Measurements from ENCODE around the gene LPIN1. TPM values are rescaled to one million over a fixed set of nuclear protein-coding genes. Genes with fewer than 3 reads are reported as not detected.

LPIN1 gene
- total RNA-seq, 1 experiment from 2014 or later, result 25.8 TPM

DNA sequence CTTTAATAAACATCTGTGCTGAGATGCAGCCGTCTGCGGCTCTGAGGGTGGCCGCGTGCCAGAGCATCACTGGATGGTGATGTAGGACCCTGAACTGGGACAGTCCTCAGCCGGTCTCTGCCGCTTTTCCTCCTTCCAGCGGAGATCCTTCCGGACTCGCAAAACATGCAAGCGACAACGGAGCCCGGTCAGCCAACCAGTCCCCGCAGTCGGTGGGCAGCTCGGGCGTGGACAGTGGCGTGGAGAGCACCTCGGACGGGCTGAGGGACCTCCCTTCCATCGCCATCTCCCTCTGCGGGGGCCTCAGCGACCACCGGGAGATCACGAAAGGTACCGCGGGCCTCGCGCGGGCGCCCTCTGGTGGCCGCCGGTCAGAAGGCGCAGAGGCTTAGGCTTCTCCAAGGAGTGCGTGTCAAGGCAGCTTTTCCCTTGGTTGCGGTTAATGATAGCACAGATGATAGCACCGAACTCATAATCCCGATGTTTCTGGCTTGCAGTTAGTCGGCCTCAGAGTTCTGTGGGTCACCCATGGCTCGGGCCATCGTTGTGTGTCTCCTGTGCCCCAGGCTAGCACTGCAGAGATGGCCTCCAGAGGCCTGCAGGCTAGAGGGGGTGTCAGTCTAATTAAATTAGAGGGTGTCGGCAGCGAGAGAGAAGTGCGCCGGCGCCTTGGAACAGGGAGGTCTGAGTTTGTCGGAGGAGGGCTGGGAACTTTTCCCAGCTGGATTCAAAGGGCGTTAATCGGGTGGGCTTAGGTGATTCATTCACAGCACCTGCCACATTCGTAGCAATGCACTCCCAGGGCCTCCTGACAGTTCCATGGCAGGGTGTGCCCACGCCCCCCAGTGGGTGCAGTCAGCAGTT, 38.5 kb downstream of the LPIN1 start:
- no peak for DNase-seq (ENCODE audit: low spot score)

GRCh38 chr2:11785611-11785940, 39.1 kb downstream of the LPIN1 start:
- DNase-seq (ENCODE audit: low spot score), result no peak

DNA sequence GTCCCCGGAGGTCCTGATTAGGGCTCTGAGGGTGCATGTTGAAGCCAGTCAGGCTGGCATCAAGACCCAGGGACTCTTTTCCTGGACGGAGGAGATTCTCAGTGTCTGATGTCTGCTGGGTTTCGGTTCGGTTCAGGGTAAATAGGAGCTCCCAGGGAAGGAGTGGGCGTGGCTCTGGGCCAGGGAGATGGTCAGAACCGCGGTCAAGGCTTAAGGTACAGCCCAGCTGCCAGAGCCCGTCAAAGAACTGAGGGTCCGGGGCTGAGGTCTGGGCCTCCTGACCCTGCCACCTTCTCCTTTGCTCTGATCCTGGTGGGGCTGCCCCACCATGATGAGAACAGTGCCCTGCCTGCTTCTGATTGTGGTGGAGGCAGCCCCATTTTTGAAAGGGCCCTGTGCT, 39.8 kb downstream of the LPIN1 start:
- no peak for DNase-seq (ENCODE audit: low spot score)

GRCh38 chr2:11786592-11786991, 40.2 kb downstream of the LPIN1 start:
- no peak for DNase-seq (ENCODE audit: low spot score)

DNA sequence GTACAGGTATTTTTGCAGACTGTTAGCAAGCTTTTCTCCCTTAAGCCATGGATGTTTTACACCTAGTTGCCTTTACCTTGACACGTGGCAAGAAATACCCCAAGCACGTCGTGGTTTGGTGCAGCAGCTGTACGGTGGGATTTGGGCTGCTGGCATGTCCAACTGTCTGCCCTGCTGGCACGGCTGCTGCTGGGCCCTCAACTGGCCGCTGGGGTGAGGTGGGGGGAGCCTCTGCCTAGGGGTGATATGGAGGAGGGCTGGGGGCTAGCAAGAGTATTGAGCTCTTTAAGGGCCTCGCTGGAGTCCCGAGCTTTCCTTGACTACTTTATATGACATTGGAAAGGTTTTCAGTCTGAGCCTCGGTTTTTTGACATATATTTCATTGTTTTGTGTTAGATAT, 41.6 kb downstream of the LPIN1 start:
- DNase-seq (ENCODE audit: low spot score), result no peak

DNA sequence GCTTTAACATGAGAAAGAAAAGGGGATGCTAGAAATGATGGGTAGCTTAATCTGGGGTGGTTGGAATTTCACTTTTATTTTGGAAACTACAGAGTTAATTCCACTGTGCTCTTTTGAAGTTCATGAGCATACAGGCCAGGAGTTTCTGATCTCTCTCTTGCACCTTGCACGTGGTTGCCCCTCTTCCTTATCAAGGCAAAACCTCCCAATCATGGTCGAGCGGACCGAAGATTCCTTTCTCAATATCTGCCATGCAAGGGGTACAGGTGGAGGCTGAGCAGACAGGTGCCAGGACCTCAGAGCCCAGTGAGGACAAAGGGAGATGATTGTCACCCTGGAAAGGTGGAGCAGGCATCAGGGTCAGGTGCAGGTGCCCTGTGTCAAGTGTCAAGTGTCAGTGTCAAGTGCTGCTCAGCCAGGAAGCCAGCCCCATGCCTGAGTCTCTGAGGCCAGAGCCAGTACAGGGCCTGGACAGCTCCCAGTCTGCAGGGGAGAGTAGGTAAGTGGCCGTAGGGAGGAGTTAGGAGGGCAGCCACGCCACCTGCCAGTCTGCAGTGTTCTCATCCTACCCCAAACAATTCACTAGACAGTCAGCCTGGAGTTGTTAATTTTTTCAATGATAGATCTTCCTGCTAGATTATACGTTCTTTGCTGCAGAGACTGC, 42.2 kb downstream of the LPIN1 start:
- DNase-seq (ENCODE audit: low spot score), result no peak

GRCh38 chr2:11789243-11789642, 42.8 kb downstream of the LPIN1 start:
- DNase-seq (ENCODE audit: low spot score), result no peak

- no peak for DNase-seq (ENCODE audit: low spot score)
Measured at GRCh38 chr2:11790228-11790627, 43.8 kb downstream of the LPIN1 start.

DNA sequence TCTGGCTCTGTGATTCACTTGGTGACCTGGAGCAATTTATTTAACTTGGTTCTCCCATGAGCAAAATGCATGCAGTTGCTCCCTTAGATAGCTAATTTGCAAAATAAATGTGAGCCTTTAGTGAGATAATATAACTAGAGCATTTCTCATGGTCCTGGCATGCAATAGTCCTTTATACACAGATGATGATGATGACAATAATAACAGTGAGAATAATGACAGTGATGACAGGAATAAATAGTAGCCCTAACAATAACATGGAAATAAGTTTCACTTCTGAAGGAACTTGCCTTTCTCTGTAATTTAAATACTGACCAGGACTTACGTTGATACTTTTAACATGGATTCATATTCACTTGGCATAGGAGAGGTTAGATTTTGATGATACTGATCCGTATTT, 49.2 kb downstream of the LPIN1 start:
- no peak for DNase-seq (ENCODE audit: low spot score)

DNA sequence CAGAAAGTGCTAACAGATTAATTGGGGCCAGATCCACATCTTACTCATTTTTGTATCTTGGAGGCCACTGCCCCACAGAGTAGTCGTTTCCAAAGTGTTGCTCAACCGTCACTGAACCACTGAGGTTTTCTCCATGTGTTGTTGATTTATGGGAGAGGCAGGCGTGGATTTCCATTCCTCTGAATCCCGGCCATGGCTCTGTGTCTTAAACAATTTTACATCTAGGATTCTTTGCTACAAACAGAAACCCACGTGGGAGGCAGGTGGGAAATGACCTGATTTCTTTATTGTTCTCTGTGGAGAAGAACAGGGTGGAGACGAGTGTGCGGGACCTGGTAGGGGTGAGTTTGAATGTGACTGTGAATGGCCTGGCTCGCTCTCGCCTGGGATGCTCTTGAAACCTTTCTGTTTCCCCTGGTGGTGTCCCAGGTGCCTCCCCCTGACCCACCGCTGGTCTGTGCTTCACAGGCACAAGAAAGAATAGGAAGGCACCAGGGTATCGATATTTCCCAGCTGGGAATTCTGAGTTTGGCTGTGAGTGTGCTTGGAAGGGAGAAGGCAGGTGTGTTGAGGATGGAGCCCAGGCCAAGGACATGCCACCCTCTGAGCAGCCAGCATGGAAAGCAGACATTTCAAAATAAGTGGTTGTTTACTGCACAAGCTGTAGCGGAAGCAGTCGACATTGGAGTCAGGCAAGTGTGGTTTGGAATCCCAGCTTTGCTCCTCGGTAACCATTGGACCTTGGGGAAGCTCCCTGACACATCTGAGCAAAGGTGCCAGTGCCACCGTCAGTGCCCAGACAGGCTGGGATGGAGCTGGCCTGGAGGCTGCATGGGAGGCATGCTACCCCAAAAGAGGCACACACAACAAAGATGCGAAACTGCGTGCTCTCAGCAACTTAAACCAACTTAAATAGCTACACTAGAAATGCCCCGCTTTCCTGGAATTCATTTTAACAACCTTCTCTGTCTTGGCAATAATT, 50.0 kb downstream of the LPIN1 start:
- DNase-seq (ENCODE audit: low spot score), result no peak

- no peak for DNase-seq (ENCODE audit: low spot score)
Measured at GRCh38 chr2:11797846-11798245, 51.4 kb downstream of the LPIN1 start.

DNA sequence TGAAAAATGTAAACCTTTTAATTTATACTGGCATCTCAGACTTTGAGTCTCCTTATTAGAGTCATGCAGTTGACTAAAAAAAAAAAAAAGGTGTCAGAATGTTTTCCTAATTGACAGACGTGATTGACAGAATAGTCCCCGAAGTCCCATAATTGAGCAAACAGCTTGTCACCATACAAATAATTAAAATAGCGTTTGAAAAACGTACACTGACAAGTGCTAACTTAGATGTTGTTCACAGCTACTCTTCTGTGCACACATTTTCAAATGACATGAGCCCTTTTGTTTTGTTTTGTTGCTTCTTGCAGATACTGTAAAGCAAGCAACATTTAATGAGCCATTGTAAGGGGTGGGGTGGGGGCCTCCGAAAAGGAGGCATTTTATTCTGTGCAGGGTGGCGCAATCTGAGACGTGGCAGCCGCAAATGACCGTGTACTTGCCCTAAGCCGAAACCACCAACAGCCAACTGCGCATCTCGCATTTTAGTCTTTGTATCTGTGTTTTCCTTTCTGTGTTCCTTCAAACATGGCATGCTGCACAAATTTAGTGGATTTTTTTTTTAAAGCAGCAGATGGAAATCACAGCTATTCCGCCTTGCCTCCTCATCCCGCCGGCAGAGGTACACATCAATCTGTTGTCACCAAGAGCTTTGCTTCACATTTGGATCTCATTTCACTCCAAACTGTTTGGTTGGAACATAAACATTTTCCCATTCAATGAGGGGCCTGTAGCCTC, 52.4 kb downstream of the LPIN1 start:
- DNase-seq (ENCODE audit: low spot score), result no peak

DNA sequence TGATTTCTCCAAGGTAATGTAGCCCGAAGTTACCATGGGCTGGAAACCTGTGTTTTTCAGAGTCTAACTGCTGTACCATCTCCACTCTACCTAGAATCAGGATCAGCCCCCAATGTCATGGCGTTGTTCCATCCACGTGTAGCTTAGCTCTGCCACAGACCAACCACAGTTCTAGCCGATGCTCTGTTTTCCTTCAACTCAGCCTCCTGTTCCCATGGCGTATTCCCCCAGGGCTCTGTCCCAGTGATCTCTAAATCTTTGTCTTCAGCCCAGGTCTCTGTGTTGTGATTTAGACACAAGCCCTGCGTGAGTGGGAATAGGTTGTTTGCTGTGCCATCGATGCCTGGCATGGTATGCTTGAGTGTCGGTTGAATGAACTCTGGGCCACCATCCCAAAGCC, 53.4 kb downstream of the LPIN1 start:
- DNase-seq (ENCODE audit: low spot score), result no peak

DNA sequence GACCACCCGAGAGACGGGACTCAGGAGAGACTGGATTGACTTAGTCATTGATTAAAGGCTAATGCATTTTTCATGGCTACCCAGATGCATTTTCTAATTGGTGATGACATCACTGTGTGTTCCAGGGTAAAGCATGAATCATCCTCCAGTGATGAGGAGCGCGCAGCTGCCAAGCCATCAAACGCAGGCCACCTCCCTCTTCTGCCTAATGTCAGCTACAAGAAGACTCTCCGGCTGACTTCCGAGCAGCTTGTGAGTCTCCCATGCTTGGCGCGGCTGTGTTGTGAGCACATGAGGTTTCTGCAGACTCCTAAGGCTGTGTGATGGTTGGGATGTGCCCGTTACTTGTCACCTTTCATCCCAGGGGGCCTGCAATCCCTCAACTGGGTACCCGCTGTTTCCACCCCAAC, 56.4 kb downstream of the LPIN1 start:
- DNase-seq (ENCODE audit: low spot score), result peak; percentile 35

GRCh38 chr2:11805024-11805423, 58.6 kb downstream of the LPIN1 start:
- no peak for DNase-seq (ENCODE audit: low spot score)

- DNase-seq (ENCODE audit: low spot score), result no peak
Measured at GRCh38 chr2:11805920-11806319, 59.5 kb downstream of the LPIN1 start.

DNA sequence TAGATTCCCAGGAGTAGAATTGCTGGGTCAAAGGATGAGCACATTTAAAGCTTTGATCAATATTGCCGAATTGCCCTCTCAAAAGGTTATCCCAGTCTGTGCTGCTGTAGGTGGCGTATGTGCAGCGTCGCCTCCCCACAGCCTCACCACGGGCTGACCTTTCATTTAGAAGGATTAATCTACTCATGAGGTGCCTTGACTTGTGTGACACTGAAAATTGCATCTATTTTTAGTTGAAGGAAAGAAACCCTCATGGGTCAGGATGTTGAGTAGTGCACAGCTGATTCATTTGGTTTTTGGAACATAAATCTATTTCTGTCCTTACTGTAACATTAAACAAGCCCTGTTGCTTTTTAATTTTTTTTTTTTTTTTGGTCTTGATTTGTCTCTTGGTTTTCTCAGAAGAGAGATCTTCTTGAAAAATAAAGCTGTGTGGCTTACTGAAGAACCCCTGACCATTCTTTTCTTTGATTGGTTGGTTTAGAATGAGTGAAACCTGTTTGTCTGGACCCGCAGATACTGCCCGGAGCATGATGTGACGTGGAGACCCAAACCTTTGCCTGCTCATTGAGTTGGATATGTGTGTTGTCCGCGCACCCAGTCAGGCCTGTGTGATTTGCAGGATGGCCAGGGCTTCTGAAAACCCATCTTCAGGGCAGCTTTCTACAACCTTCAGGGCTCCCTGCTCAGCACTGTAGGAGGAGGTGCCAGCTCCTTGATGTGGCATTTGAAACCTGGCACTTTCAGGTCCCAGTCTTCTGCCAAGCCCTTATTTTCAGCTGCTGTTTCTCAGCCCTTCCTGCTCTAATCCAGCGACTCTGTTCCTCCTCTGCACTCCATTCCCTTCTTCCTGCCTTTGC, 61.0 kb downstream of the LPIN1 start:
- DNase-seq (ENCODE audit: low spot score), result no peak

DNA sequence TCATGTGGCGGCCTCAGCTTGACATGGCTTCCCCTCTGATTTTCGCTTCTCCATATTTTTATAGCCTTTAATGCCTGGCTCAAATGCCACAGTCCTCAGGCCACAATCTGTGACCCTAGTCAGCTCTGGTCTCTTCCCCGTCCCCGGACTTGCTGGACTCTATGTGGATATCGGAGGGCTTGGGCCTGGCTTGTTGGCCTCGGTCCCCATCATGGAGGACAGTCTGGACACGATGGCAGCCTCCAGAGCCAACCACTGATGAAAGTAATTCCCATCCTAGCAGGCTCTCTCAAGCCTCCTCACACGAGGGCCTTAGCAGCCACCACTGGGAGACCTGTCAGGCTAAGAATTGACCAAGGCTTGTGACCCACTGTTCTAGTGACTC, 61.6 kb downstream of the LPIN1 start:
- no peak for DNase-seq (ENCODE audit: low spot score)

- DNase-seq (ENCODE audit: low spot score), result no peak
Measured at GRCh38 chr2:11809586-11810236, 63.3 kb downstream of the LPIN1 start.

Data from A172 (cell line).